Type B pancreatic cell (in vitro differentiated cells): Measurements from ENCODE around the gene GNA14. TPM values are rescaled to one million over a fixed set of nuclear protein-coding genes. Genes with fewer than 3 reads are reported as not detected.

ENCODE experiments used
- DNase-seq: peaks from one replicate; pipeline ENCODE4 v3.0.0; 2021; ENCODE audit warnings: mixed read lengths; ENCODE audit not compliant: unreplicated experiment; ENCODE audit errors: extremely low spot score
- H3K27ac Mint-ChIP-seq: 2 replicates; pipeline ENCODE4 v1.8.0; 2021; ENCODE audit warnings: mild to moderate bottlenecking, mixed read lengths
- H3K27me3 Mint-ChIP-seq: 2 replicates; pipeline ENCODE4 v1.8.0; 2021; ENCODE audit warnings: mixed read lengths
- H3K36me3 Mint-ChIP-seq: 2 replicates; pipeline ENCODE4 v1.8.0; 2021; ENCODE audit warnings: mixed read lengths
- H3K4me1 Mint-ChIP-seq: one replicate; pipeline ENCODE4 v1.8.0; 2021; ENCODE audit warnings: mixed read lengths; ENCODE audit not compliant: unreplicated experiment
- H3K4me3 Mint-ChIP-seq: 2 replicates; pipeline ENCODE4 v1.8.0; 2021; ENCODE audit warnings: mild to moderate bottlenecking, mixed read lengths
- H3K9me3 Mint-ChIP-seq: 2 replicates; pipeline ENCODE4 v1.8.0; 2021; ENCODE audit warnings: mixed read lengths
- CTCF ChIP-seq: fragments of 200-600 bp; sonication (generic); conservative IDR thresholded peaks from 2 replicates; pipeline ENCODE4 v1.5.0; 2021; ENCODE audit warnings: antibody characterized with exemption, mild to moderate bottlenecking
- total RNA-seq: library from RNA; stranded (reverse); gene quantifications from 2 replicates; pipeline ENCODE4 v1.2.1, GENCODE V29; 2021; ENCODE audit warnings: low replicate concordance

GNA14 gene
- total RNA-seq, 1 donor from 2014 or later: not detected

GRCh38 chr9:77547106-77547730 lies 100.9 kb downstream of the GNA14 start:
- DNase-seq: no peak
- no peak for TF ChIP-seq CTCF
- no peaks in the 10 kb centered on the region for H3K4me1 Mint-ChIP-seq
- H3K9me3 Mint-ChIP-seq: no peaks in the 10 kb centered on the region
- H3K4me3 Mint-ChIP-seq: no peak overlapping the region
- H3K36me3 Mint-ChIP-seq: no peaks in the 10 kb centered on the region
- H3K27ac Mint-ChIP-seq: no peak overlapping the region
- no peaks in the 10 kb centered on the region for H3K27me3 Mint-ChIP-seq

GRCh38 chr9:77546376-77546950 lies 101.7 kb downstream of the GNA14 start:
- Mint-ChIP-seq H3K9me3 (peaks cover 5% of the 10 kb centered on the region), H3K4me3 (no peak overlapping the region), H3K27me3 (no peaks in the 10 kb centered on the region), H3K27ac (no peak overlapping the region), H3K4me1 (no peaks in the 10 kb centered on the region), H3K36me3 (peaks cover 3% of the 10 kb centered on the region)
- DNase-seq: no peak
- TF ChIP-seq CTCF: no peak

GRCh38 chr9:77544546-77544945 lies 103.6 kb downstream of the GNA14 start:
- peaks cover 3% of the 10 kb centered on the region for H3K36me3 Mint-ChIP-seq
- peaks cover 13% of the 10 kb centered on the region for H3K9me3 Mint-ChIP-seq
- no peaks in the 10 kb centered on the region for H3K27me3 Mint-ChIP-seq
- no peak for DNase-seq
- TF ChIP-seq CTCF: no peak
- H3K4me1 Mint-ChIP-seq: no peaks in the 10 kb centered on the region
- H3K27ac Mint-ChIP-seq: no peak overlapping the region
- H3K4me3 Mint-ChIP-seq: no peak overlapping the region

GRCh38 chr9:77543131-77543822 lies 104.8 kb downstream of the GNA14 start:
- peaks cover 13% of the 10 kb centered on the region for H3K9me3 Mint-ChIP-seq
- no peak overlapping the region for H3K27ac Mint-ChIP-seq
- DNase-seq: no peak
- H3K4me1 Mint-ChIP-seq: no peaks in the 10 kb centered on the region
- no peaks in the 10 kb centered on the region for H3K27me3 Mint-ChIP-seq
- peaks cover 3% of the 10 kb centered on the region for H3K36me3 Mint-ChIP-seq
- no peak for TF ChIP-seq CTCF
- H3K4me3 Mint-ChIP-seq: no peak overlapping the region

- no peak for TF ChIP-seq CTCF
- H3K4me3 Mint-ChIP-seq: no peak overlapping the region
- H3K4me1 Mint-ChIP-seq: no peaks in the 10 kb centered on the region
- H3K9me3 Mint-ChIP-seq: peaks cover 13% of the 10 kb centered on the region
- no peak overlapping the region for H3K27ac Mint-ChIP-seq
- DNase-seq: no peak
- peaks cover 3% of the 10 kb centered on the region for H3K36me3 Mint-ChIP-seq
- H3K27me3 Mint-ChIP-seq: no peaks in the 10 kb centered on the region
These were observed 106.5 kb downstream of the GNA14 start for GRCh38 chr9:77541600-77541999.
